Measurements from ENCODE around the gene RNF214.
"Not testable (repeated sequence)": the region's sequence is repeated elsewhere in the genome, so short reads cannot be mapped to it uniquely, and the experiment has no call there.

The RNF214 gene

DNA sequence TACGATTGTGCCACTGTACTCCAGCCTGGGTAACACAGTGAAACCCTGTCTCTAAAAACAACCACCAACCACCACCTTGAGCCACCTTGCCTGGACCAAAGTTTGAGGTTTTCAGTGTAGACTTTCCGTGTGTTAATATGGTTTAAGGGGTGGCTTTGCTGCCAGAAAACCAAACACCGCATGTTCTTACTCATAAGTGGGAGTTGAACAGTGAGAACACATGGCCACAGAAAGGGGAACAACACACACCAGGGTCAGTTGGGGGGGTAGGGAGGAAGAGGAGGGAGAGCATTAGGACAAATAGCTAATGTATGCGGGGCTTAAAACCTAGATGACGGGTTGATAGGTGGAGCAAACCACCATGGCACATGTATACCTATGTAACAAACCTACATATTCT lies 39.7 kb downstream of the RNF214 start:
- not testable (repeated sequence) for DNase-seq, H3K27ac Mint-ChIP-seq, ATAC-seq, H3K4me1 Mint-ChIP-seq, H3K27me3 Mint-ChIP-seq, H3K4me3 Mint-ChIP-seq, H3K9me3 Mint-ChIP-seq

DNA sequence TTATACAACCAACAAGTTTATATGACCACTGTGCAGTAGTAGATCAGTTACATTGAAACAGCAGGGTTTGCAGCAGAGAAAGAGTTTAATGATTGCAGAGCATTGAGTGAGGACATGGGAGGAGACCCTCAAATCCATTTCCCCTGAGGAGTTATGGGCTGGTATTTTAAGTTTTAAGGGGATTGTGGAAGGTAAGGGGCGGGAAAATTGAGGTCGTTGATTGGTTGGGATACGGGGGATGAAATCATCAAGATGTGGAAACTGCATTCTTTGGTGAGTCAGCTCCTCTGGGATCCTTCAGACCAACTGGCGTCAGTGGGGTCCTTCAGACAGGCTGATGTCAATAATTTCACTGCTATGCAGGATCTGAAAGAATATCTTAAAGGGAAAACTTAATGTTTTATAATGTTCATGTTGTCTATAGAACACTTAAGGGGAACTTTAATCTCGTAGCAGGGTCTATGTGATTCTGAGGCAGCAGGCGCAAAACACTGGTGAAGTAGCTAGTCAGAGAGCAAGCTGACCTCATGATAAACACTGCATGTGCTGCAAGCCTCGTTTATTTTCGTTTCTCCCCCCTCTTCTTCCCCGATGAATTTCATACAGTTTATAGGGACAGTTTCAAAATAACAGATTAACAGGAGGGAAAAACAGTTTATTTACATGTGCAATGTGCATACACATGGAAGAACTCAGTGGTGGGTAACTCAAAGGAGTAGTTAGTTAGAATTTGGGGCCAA lies 41.2 kb downstream of the RNF214 start:
- H3K4me3 Mint-ChIP-seq, result no peak overlapping the region
- DNase-seq (no peak), ATAC-seq (no peak)
- no peak overlapping the region for H3K27ac Mint-ChIP-seq
- no peaks in the 10 kb centered on the region for H3K27me3 Mint-ChIP-seq
- H3K4me1 Mint-ChIP-seq, result no peaks in the 10 kb centered on the region
- no peaks in the 10 kb centered on the region for H3K9me3 Mint-ChIP-seq

GRCh38 chr11:117278347-117278746 lies 45.9 kb downstream of the RNF214 start:
- H3K27me3 Mint-ChIP-seq, result no peaks in the 10 kb centered on the region
- ATAC-seq (no peak), DNase-seq (no peak)
- no peaks in the 10 kb centered on the region for H3K4me1 Mint-ChIP-seq
- H3K9me3 Mint-ChIP-seq, result no peaks in the 10 kb centered on the region
- no peak overlapping the region for H3K27ac Mint-ChIP-seq
- H3K4me3 Mint-ChIP-seq, result no peak overlapping the region

GRCh38 chr11:117279711-117280376 lies 47.4 kb downstream of the RNF214 start:
- H3K27me3 Mint-ChIP-seq, result no peaks in the 10 kb centered on the region
- H3K4me3 Mint-ChIP-seq, result no peak overlapping the region
- ATAC-seq, result no peak
- peak overlapping the region; percentile 0 to 2 for H3K27ac Mint-ChIP-seq
- DNase-seq, result no peak
- no peaks in the 10 kb centered on the region for H3K4me1 Mint-ChIP-seq
- H3K9me3 Mint-ChIP-seq, result no peaks in the 10 kb centered on the region

DNA sequence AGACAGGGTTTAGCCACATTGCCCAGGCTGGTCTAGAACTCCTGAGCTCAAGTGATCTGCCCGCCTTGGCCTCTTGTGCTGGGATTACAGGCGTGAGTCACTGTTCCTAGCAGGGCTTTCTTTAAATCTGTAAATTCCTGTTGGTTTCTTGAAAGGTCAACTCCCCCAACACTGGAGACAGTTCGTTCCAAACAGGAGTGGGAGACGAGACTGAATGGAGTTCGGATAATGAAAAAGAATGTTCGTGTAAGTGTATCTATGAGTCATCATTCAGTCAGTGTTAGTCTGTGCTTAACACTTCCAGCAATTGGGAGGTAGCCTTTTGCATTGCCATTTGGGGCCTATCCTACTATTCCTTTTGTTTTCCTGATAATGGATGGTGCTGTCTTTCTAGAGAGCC lies 48.7 kb downstream of the RNF214 start:
- Mint-ChIP-seq H3K4me3 (no peak overlapping the region), H3K9me3 (no peaks in the 10 kb centered on the region), H3K4me1 (no peaks in the 10 kb centered on the region), H3K27ac (no peak overlapping the region), H3K27me3 (no peaks in the 10 kb centered on the region)
- DNase-seq (no peak), ATAC-seq (no peak)

DNA sequence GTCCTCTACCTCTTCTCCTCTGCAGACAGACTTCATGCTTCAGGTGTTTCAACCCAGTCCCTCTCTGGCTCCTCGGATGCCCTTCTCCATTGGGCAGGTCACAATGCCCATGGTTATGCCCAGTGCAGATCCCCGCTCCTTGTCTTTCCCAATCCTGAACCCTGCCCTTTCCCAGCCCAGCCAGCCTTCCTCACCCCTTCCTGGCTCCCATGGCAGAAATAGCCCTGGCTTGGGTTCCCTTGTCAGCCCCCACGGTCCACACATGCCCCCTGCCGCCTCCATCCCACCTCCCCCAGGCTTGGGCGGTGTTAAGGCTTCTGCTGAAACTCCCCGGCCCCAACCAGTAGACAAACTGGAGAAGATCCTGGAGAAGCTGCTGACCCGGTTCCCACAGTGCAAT lies 49.4 kb downstream of the RNF214 start:
- Mint-ChIP-seq H3K27ac (no peak overlapping the region), H3K9me3 (no peaks in the 10 kb centered on the region), H3K27me3 (no peaks in the 10 kb centered on the region), H3K4me3 (no peak overlapping the region), H3K4me1 (no peaks in the 10 kb centered on the region)
- no peak for DNase-seq
- ATAC-seq, result no peak

- no peaks in the 10 kb centered on the region for H3K27me3 Mint-ChIP-seq
- no peaks in the 10 kb centered on the region for H3K4me1 Mint-ChIP-seq
- H3K4me3 Mint-ChIP-seq, result no peak overlapping the region
- DNase-seq, result no peak
- H3K9me3 Mint-ChIP-seq, result no peaks in the 10 kb centered on the region
- no peak for ATAC-seq
- H3K27ac Mint-ChIP-seq, result no peak overlapping the region
These were observed 50.5 kb downstream of the RNF214 start for GRCh38 chr11:117282956-117283355.

- ATAC-seq, result no peak
- H3K4me1 Mint-ChIP-seq, result no peaks in the 10 kb centered on the region
- no peaks in the 10 kb centered on the region for H3K27me3 Mint-ChIP-seq
- no peak for DNase-seq
- H3K27ac Mint-ChIP-seq, result no peak overlapping the region
- H3K9me3 Mint-ChIP-seq, result no peaks in the 10 kb centered on the region
- H3K4me3 Mint-ChIP-seq, result no peak overlapping the region
These were observed 51.6 kb downstream of the RNF214 start for GRCh38 chr11:117284053-117284452.

DNA sequence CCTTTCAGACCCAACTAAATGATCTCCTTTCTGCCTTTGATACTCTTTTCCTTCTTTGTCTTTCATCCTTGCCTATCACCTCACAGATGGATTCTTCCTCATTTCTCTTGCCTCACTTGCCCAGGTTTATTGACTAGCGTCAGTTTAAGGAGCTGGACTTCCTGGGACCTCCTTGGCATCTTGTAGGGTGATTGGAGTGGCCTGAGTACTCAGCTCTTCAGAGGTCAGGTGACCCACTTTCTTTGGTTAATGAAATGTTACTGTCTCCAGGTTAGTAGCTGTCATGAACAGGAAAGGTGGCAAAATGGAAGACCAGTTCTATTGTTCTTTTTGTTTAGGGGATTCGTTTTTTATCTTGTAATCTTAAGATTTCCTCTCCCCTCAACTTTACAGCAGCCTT lies 54.1 kb downstream of the RNF214 start:
- DNase-seq, result no peak
- Mint-ChIP-seq H3K4me1 (no peaks in the 10 kb centered on the region), H3K9me3 (no peaks in the 10 kb centered on the region), H3K4me3 (no peak overlapping the region), H3K27me3 (no peaks in the 10 kb centered on the region), H3K27ac (peak overlapping the region in 1 of 2 donors; percentile 13)
- ATAC-seq, result no peak

- H3K4me3 Mint-ChIP-seq, result no peak overlapping the region
- H3K27me3 Mint-ChIP-seq, result no peaks in the 10 kb centered on the region
- H3K9me3 Mint-ChIP-seq, result no peaks in the 10 kb centered on the region
- DNase-seq, result no peak
- H3K27ac Mint-ChIP-seq, result no peak overlapping the region
- H3K4me1 Mint-ChIP-seq, result no peaks in the 10 kb centered on the region
- no peak for ATAC-seq
These were observed 55.2 kb downstream of the RNF214 start for GRCh38 chr11:117287668-117288067.

GRCh38 chr11:117289795-117290194 lies 57.3 kb downstream of the RNF214 start:
- no peak for ATAC-seq
- Mint-ChIP-seq H3K4me3 (no peak overlapping the region), H3K9me3 (no peaks in the 10 kb centered on the region), H3K27me3 (no peaks in the 10 kb centered on the region), H3K4me1 (no peaks in the 10 kb centered on the region), H3K27ac (peak overlapping the region in 1 of 2 donors; percentile 60)
- no peak for DNase-seq

GRCh38 chr11:117290809-117291396 lies 58.4 kb downstream of the RNF214 start, which contains the start of gene BACE1-AS:
TSS of gene BACE1-AS (plus strand) at chr11:117291346.
- Mint-ChIP-seq H3K4me3 (no peak within 1 kb of the TSS), H3K4me1 (no peaks in the 10 kb centered on the region), H3K27ac (no peak within 1 kb of the TSS), H3K27me3 (no peaks in the 10 kb centered on the region), H3K9me3 (no peaks in the 10 kb centered on the region)
- ATAC-seq, result no peak
- DNase-seq, result no peak

- Mint-ChIP-seq H3K9me3 (no peaks in the 10 kb centered on the region), H3K4me3 (no peak overlapping the region), H3K27ac (no peak overlapping the region), H3K27me3 (no peaks in the 10 kb centered on the region), H3K4me1 (no peaks in the 10 kb centered on the region)
- no peak for DNase-seq
- no peak for ATAC-seq
These were observed 60.1 kb downstream of the RNF214 start for GRCh38 chr11:117292616-117293015.

- no peak overlapping the region for H3K4me3 Mint-ChIP-seq
- ATAC-seq (no peak), DNase-seq (no peak)
- no peaks in the 10 kb centered on the region for H3K4me1 Mint-ChIP-seq
- no peaks in the 10 kb centered on the region for H3K9me3 Mint-ChIP-seq
- H3K27ac Mint-ChIP-seq, result no peak overlapping the region
- H3K27me3 Mint-ChIP-seq, result no peaks in the 10 kb centered on the region
These were observed 63.1 kb downstream of the RNF214 start for GRCh38 chr11:117295438-117296137.

DNA sequence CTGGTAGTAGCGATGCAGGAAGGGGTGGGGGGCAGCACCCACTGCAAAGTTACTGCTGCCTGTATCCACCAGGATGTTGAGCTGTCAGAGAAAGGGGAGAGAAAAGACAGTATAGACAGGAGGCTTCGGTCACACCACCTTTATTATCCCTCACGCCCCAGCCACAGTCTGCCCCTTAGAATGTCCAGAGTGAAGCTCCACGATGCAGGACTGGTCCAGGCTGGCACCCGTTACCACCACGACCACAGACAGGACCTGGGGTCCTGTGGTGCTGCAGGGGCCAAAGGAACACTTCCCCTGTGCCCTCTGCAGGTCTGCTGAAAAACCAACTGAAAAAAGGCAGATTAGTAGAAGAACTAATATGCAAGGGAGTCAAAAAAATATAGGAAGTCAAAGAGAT lies 64.4 kb downstream of the RNF214 start:
- no peak overlapping the region for H3K4me3 Mint-ChIP-seq
- no peak for DNase-seq
- peaks cover 4% of the 10 kb centered on the region for H3K27me3 Mint-ChIP-seq
- H3K4me1 Mint-ChIP-seq, result no peaks in the 10 kb centered on the region
- ATAC-seq, result no peak
- no peaks in the 10 kb centered on the region for H3K9me3 Mint-ChIP-seq
- H3K27ac Mint-ChIP-seq, result peak overlapping the region in 1 of 2 donors; percentile 76

GRCh38 chr11:117298195-117298594 lies 65.7 kb downstream of the RNF214 start:
- ATAC-seq (no peak), DNase-seq (no peak)
- peaks cover 6% of the 10 kb centered on the region for H3K27me3 Mint-ChIP-seq
- no peak overlapping the region for H3K4me3 Mint-ChIP-seq
- no peaks in the 10 kb centered on the region for H3K9me3 Mint-ChIP-seq
- no peaks in the 10 kb centered on the region for H3K4me1 Mint-ChIP-seq
- H3K27ac Mint-ChIP-seq, result no peak overlapping the region

All from stimulated activated naive CD8-positive, alpha-beta T cell treated with anti-CD3 and anti-CD28 coated beads, Interleukin-15, amount 100 ng/mL, for 72 hours (primary cell).